ENCODE results near the gene DAAM2.

Gene DAAM2

DNA sequence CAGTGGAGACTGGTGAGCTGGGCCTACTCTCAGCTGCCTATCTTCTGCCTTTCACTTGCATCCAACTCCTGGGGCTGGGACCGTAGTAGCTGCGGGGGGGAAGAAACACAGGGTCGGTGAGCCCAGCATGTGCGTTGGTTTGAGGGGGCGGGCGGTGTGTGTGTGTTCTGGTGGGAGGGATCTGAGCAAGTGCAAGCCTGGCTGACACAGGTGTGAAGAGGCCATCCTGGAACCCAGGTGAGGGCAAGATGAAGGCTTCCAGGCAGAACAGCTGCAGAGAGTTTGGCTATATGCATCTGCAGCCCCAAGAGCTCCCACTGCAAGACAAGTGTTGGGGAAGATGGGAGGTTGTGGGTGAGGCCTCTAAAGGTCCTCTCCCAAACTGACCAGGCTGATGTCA, 111.5 kb downstream of the DAAM2 start:
- no peak for DNase-seq (ENCODE audit: insufficient read length, low spot score)
- FAIRE-seq, result no peak

DNA sequence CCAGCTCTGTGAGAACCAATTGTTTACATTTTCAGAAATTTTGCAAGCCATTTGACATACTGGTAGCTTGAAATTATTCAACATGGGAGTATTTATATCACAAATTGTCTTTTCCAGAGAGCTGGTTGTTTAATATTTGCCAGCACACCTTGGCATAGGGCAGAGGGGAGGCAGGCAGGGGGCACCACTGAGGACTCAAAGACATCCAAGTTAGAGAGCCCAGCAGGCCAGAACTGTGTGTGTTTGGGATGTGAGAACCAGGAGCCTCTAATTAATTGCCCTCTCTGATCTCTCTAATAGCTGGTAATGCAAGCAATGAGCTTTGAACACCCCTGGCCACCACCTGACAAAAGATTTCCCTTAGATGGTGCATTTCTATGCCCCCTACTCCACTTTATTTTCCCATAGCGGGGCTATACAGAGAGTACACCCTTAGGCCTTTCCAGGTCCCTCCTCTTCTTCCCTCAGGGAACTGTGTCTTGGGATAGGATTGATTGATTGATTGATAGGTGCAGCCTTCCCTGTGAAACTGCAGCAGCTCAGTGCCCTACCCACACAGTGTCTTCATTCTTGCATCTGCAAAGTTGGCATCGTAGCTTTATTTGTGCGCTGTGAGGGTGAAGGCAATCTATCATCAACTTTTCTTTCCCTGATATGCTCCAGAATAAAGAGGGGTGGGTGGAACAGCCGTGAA, 112.9 kb downstream of the DAAM2 start:
- DNase-seq (ENCODE audit: insufficient read length, low spot score), result no peak
- no peak for FAIRE-seq

DNA sequence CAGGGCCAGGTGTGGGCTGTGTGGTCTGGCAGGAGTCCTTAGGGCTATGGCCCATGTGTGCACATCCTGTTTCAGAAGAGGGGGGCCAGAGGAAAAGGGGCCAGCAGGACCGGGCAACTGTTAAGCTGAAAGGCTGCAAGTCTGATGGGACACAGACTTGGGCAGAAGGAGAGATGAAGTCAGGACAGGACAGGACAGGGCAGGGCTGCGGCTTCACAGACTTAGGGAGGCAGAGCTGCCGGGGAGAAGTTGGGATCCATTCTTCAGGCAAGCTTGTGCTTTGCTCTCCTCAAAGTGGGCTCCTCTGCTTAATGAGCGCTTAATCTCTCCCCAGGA, 113.4 kb downstream of the DAAM2 start:
- FAIRE-seq (no peak), DNase-seq (ENCODE audit: insufficient read length, low spot score) (no peak)

DNA sequence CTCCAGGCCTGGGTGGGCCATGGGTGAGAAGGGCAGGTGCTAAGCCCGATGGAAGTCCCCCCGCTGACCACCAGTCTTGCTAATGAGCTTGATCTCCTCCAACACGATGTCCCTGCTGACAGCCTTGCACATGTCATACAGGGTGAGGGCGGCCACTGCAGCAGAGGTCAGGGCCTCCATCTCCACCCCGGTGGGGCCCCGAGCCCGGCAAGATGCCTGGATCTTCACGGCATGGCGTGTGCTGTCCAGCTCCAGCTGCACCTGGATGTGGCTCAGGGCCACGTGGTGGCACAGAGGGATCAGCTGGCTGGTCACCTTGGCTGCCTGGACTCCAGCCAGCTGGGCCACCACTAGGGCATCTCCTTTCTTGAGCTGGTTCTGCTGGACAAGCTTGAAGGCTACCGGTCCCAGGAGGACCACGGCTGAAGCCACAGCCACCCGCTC, 114.2 kb downstream of the DAAM2 start:
- FAIRE-seq, result no peak
- DNase-seq (ENCODE audit: insufficient read length, low spot score), result no peak

- FAIRE-seq, result no peak
- no peak for DNase-seq (ENCODE audit: insufficient read length, low spot score)
Measured at GRCh38 chr6:39907871-39908575, 115.8 kb downstream of the DAAM2 start.

- FAIRE-seq, result no peak
- DNase-seq (ENCODE audit: insufficient read length, low spot score), result no peak
Measured at GRCh38 chr6:39908838-39909583, 116.8 kb downstream of the DAAM2 start.

DNA sequence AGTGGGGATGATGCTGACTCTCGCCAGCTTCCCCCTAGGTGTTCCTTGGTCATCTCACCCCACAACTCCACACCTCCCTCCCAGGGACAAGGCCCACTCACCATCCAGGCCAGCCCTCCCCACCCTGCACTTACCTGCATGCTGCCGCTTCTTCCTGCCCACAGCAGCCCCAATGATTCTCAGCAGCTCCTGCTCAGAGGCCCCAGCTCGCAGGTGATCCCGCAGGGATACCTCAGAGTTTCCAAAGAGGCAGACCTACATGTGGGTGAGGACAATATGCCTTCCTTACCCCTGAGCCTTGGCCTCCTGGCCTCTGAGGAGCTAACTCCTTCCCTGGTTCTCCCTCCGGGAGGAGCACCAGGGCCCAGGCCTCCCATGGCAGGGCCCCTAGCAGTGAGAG, 117.5 kb downstream of the DAAM2 start:
- DNase-seq (ENCODE audit: insufficient read length, low spot score) (no peak), FAIRE-seq (no peak)

DNA sequence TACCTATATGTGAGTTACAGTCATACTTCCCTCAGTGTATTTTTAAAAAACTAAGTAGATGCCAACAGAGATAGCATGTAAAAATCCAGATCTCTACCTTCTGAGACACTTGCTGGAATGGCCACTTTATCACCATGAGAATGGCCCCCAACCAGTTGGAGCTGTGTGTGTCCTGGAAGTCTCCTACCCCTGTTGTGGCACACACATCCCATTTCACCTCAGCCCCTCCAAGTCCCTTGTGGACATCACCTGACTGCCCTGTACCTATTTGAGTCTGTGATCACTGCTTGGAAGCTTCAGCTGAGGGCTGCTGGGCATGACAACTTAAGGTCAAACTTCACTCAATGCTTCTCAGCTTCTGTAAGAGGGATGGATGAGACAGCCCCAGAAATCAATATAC, 118.0 kb downstream of the DAAM2 start:
- DNase-seq (ENCODE audit: insufficient read length, low spot score) (no peak), FAIRE-seq (no peak)

DNA sequence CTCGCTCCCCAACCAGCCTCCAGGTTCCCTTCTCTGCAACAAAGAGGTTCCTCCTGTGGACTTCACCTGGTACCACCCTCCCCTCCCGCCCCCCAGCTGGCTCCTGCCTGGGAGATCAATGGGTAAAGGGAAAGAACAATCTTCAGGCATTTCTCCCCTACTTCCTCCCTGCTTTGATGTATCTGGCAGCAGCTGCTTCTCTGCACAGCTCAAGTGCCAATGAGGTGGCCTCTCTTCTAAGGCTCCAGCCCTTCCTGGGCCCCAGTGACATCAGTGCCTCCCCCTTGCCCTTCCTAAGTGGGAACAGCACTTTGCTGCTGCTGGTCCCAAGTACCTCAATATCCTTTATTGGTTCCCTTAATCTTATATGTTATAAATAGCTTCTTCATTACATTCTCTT, 118.6 kb downstream of the DAAM2 start:
- FAIRE-seq (no peak), DNase-seq (ENCODE audit: insufficient read length, low spot score) (no peak)

GRCh38 chr6:39911513-39912125, 119.4 kb downstream of the DAAM2 start:
- no peak for DNase-seq (ENCODE audit: insufficient read length, low spot score)
- FAIRE-seq, result no peak

DNA sequence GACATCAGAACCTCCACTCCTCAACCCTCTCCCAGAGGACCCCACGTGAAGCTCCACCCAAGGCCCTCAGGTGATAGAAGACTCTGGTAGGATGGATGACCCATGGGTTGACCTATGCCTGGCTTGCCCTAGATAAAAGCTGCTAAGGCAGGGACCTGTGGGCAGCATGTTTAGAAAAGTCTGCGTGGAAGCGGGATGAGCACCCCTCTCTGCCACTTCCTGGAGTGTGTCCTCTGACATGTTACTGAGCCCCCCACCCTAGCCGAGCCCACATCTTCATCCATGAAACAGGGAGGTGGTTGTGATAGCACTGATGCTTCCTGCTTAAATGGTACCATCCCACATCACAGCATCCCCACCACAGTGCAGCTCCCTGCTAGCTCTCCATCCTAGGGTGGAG, 120.3 kb downstream of the DAAM2 start:
- DNase-seq (ENCODE audit: insufficient read length, low spot score) (no peak), FAIRE-seq (no peak)

DNA sequence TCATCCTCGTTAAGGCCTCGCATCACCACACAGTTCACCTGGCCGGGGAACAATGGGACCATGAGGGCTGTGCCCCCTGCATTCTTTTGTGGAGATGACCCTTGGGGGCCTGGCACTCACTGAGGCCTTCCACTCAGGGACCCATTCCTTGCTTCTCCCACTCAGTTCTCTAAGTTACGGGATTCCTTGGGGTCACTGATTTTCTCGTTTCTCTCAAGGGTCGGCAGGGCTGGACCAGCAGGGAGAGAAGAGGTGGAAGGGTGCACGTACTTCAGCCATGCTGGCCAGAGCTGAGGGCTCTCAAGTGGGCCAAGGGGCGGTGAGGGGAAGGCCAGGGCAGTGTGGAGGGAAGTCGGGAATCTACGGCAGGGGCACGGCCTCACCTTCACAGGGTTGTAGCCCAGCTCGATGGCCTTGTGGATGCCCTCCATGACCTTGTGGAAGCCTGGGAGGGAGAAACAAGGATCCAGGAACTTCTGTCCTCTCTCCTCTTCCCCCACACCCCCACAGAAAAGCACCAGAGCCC, 121.3 kb downstream of the DAAM2 start:
- DNase-seq (ENCODE audit: insufficient read length, low spot score), result no peak
- no peak for FAIRE-seq

DNA sequence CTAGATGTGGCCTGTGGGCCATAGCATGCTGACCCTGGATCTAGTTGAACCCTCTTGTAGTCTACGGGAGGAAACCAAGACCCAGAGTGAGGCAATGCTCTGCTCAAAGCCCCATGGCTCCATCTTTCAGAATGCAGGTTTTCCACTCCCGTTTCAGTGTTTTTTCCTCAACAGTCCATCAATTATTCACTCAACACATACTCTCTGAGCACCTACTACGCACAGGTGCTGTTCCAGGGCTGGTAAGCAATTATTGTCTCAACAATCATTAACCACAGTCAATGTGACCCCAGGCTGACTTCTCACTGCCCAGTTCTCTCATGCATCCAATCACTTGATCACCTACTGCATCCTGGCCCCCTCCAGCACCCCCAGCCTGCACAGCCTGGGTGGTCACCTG, 122.1 kb downstream of the DAAM2 start:
- FAIRE-seq, result no peak
- no peak for DNase-seq (ENCODE audit: insufficient read length, low spot score)

DNA sequence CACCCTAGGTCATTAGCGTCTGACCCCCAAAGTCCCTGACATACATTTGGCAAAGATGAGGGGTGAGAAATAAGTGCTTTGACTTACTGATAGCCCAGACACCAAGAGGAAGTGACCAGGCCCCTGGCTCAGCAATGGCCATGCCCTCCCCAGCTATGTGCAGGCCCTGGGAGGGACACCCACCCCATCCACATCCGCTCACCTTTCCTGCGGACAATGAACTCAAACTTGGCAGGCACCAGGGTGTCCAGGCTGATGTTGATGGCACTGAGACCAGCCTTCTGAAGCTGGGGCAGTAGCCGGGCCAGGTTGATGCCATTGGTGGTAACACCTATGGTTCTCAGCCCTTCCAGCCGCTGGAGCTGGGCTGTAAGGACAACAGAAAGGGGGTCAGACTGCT, 123.7 kb downstream of the DAAM2 start:
- FAIRE-seq, result no peak
- DNase-seq (ENCODE audit: insufficient read length, low spot score), result no peak

- no peak for FAIRE-seq
- no peak for DNase-seq (ENCODE audit: insufficient read length, low spot score)
Measured at GRCh38 chr6:39917329-39917728, 125.2 kb downstream of the DAAM2 start.

GRCh38 chr6:39917981-39918380, 125.8 kb downstream of the DAAM2 start:
- DNase-seq (ENCODE audit: insufficient read length, low spot score), result no peak
- no peak for FAIRE-seq

- DNase-seq (ENCODE audit: insufficient read length, low spot score) (no peak), FAIRE-seq (no peak)
Measured at GRCh38 chr6:39918831-39919230, 126.7 kb downstream of the DAAM2 start.

DNA sequence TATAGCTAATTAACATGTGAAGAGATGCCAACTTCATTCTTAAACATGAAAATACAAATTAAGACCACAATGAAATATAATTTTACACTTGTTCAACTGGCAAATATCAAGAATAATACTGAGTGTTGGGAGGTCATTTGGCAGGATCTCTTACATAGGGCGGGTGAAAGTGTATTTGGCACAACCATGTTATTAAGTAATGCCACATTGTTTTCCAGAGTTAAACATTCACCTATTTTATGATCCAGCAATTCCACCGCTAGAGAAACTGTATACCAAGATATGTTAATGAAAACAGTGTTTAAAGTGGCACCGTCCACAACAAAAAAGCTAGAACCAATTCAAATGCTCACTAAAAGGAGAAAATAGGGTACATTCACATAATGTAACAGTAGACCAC, 128.0 kb downstream of the DAAM2 start:
- no peak for FAIRE-seq
- no peak for DNase-seq (ENCODE audit: insufficient read length, low spot score)

- no peak for DNase-seq (ENCODE audit: insufficient read length, low spot score)
- no peak for FAIRE-seq
Measured at GRCh38 chr6:39922821-39923220, 130.6 kb downstream of the DAAM2 start.

GRCh38 chr6:39923394-39923793, 131.2 kb downstream of the DAAM2 start:
- DNase-seq (ENCODE audit: insufficient read length, low spot score), result no peak

DNA sequence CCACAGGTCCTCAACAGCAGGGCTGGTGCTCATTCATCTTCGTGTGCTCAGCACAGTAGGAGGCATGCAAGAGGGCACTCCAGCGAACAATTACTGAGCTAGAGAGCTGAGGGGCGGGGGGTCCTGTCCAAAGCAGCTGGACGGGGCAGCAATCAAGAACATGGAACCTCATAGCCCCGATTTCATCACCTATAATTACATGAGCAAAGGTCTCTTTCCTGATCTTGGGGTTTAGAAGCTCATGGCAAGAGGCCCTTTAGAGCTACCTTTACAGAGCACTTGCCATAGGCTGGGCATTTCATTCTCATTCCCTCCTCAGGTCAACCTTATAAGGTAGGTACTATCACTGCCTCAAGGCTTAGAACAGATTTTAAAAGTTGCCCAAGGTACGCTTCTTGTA, 131.7 kb downstream of the DAAM2 start:
- no peak for DNase-seq (ENCODE audit: insufficient read length, low spot score)
- no peak for FAIRE-seq

More at GRCh38 chr6:39923394-39923793, 131.2 kb downstream of the DAAM2 start:
- FAIRE-seq, result no peak
